Calu3 (cell line): ENCODE data around the gene ANKRD12. TPM values are rescaled to one million over a fixed set of nuclear protein-coding genes. Genes with fewer than 3 reads are reported as not detected.

Experiments used
- BruUV-seq: library from RNA; stranded (reverse); fragments of 400-500 nt; replicated peaks from 2 replicates; lab custom pipeline; 2021; lab: Mats Ljungman, UMichigan
- CTCF ChIA-PET: fragments of 300-600 bp; sonication (Branson Sonifier 250); formaldehyde crosslinking; loops from one replicate; lab custom pipeline; 2022; ENCODE audit warnings: antibody characterized with exemption; lab: Charles Lee
- DNase-seq: peaks from one replicate; pipeline ENCODE4 v3.0.0; 2022
- H3K27ac Mint-ChIP-seq: one replicate; pipeline ENCODE4 v1.8.0; 2022; ENCODE audit warnings: mixed read lengths; ENCODE audit not compliant: unreplicated experiment
- H3K27me3 Mint-ChIP-seq: one replicate; pipeline ENCODE4 v1.8.0; 2022; ENCODE audit warnings: mixed read lengths; ENCODE audit not compliant: unreplicated experiment
- H3K36me3 Mint-ChIP-seq: one replicate; pipeline ENCODE4 v1.8.0; 2022; ENCODE audit warnings: mild to moderate bottlenecking, moderate library complexity, mixed read lengths; ENCODE audit not compliant: insufficient read depth, unreplicated experiment
- H3K4me1 Mint-ChIP-seq: one replicate; pipeline ENCODE4 v1.8.0; 2022; ENCODE audit warnings: mild to moderate bottlenecking, low read depth, mixed read lengths; ENCODE audit not compliant: unreplicated experiment
- H3K4me3 Mint-ChIP-seq: one replicate; pipeline ENCODE4 v1.8.0; 2022; ENCODE audit warnings: mild to moderate bottlenecking, low read depth, moderate library complexity, mixed read lengths; ENCODE audit not compliant: unreplicated experiment
- H3K9me3 Mint-ChIP-seq: one replicate; pipeline ENCODE4 v1.8.0; 2022; ENCODE audit warnings: low read depth, mixed read lengths; ENCODE audit not compliant: unreplicated experiment
- CTCF ChIP-seq: fragments of 200-600 bp; IDR thresholded peaks from one replicate; pipeline ENCODE4 v1.8.0; 2022; ENCODE audit warnings: antibody characterized with exemption; ENCODE audit not compliant: unreplicated experiment
- intact Hi-C: fragments of 100-400 bp; cut with micrococcal nuclease; formaldehyde crosslinking; loops from one replicate; pipeline ENCODE4 v1.10.0; 2022; ENCODE audit not compliant: unreplicated experiment
- total RNA-seq: library from RNA; stranded (reverse); gene quantifications from 2 replicates; pipeline ENCODE4 v1.2.3, GENCODE V29; 2022

The ANKRD12 gene
- total RNA-seq, 1 experiment from 2014 or later, result 40.7 TPM

DNA sequence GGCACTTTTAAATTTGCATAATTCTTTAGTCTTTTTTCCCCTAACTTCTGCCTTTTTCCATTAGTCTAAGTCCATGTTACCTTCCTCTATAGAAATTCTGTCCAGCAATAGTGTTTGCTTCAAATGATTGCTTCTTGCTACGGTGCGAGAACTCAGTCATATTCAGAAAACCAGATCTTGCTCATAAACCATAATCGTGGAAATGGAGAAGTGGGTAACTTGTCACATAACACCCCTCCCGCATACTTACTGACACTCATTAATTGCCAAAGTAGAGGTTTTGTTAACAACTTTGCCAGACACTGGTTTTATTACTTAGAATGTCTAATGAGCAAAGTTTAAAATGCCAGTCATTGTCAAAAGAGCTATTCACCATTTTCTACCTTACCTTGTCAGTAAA is 103.7 kb downstream of the ANKRD12 start:
- CTCF ChIA-PET, result no interaction called here
- no peak for TF ChIP-seq CTCF
- Mint-ChIP-seq H3K4me3 (no peak overlapping the region), H3K36me3 (no peaks in the 10 kb centered on the region), H3K27me3 (no peaks in the 10 kb centered on the region), H3K9me3 (no peaks in the 10 kb centered on the region), H3K4me1 (no peaks in the 10 kb centered on the region), H3K27ac (no peak overlapping the region)
- DNase-seq, result no peak
- intact Hi-C loops, result no loop called here
- no TSS peak for BruUV-seq

DNA sequence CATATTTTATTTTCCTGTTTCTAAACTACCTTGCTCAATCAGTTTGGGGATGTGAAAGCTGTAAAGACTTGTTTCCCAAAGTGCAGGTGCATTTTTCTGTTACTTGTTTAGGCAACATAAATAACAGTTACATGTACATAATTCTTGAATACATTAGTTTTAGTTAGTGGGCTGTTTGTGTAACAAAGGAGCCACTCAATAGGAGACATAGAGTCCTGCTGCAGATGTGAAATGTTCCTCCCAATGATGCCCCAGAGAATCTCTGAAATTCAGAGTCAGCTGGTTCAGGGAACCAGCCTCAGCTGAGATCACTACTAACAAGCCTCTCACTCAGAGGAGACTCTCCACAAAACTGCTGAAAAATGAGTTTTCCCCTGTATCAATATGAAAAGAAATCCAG is 106.4 kb downstream of the ANKRD12 start:
- CTCF ChIA-PET, result no interaction called here
- DNase-seq, result no peak
- TF ChIP-seq CTCF, result no peak
- Mint-ChIP-seq H3K27ac (no peak overlapping the region), H3K4me1 (no peaks in the 10 kb centered on the region), H3K9me3 (no peaks in the 10 kb centered on the region), H3K36me3 (no peaks in the 10 kb centered on the region), H3K4me3 (no peak overlapping the region), H3K27me3 (no peaks in the 10 kb centered on the region)
- intact Hi-C loops, result no loop called here
- BruUV-seq, result no TSS peak

GRCh38 chr18:9244376-9244775 is 107.8 kb downstream of the ANKRD12 start:
- Mint-ChIP-seq H3K9me3 (no peaks in the 10 kb centered on the region), H3K27ac (no peak overlapping the region), H3K36me3 (no peaks in the 10 kb centered on the region), H3K4me3 (no peak overlapping the region), H3K4me1 (no peaks in the 10 kb centered on the region), H3K27me3 (no peaks in the 10 kb centered on the region)
- DNase-seq, result no peak
- no peak for TF ChIP-seq CTCF
- no TSS peak for BruUV-seq
- CTCF ChIA-PET, result no interaction called here
- intact Hi-C loops, result no loop called here

- Mint-ChIP-seq H3K4me1 (no peaks in the 10 kb centered on the region), H3K27ac (no peak overlapping the region), H3K36me3 (peaks cover 5% of the 10 kb centered on the region), H3K27me3 (no peaks in the 10 kb centered on the region), H3K4me3 (no peak overlapping the region), H3K9me3 (no peaks in the 10 kb centered on the region)
- intact Hi-C loops, result no loop called here
- CTCF ChIA-PET, result no interaction called here
- no TSS peak for BruUV-seq
- no peak for DNase-seq
- no peak for TF ChIP-seq CTCF
Observed at GRCh38 chr18:9248661-9249060, 112.1 kb downstream of the ANKRD12 start.
